HG03439 (cell line): Measurements from ENCODE around the gene NR2F2.

Source experiments
- ATAC-seq: cut with Tn5 transposase; IDR thresholded peaks from one replicate; pipeline ENCODE4 v1.9.1; 2021; ENCODE audit warnings: mild to moderate bottlenecking, moderate library complexity; ENCODE audit not compliant: unreplicated experiment

The NR2F2 gene

GRCh38 chr15:96341513-96342405 lies 11.3 kb downstream of the NR2F2 start:
- no peak for ATAC-seq

DNA sequence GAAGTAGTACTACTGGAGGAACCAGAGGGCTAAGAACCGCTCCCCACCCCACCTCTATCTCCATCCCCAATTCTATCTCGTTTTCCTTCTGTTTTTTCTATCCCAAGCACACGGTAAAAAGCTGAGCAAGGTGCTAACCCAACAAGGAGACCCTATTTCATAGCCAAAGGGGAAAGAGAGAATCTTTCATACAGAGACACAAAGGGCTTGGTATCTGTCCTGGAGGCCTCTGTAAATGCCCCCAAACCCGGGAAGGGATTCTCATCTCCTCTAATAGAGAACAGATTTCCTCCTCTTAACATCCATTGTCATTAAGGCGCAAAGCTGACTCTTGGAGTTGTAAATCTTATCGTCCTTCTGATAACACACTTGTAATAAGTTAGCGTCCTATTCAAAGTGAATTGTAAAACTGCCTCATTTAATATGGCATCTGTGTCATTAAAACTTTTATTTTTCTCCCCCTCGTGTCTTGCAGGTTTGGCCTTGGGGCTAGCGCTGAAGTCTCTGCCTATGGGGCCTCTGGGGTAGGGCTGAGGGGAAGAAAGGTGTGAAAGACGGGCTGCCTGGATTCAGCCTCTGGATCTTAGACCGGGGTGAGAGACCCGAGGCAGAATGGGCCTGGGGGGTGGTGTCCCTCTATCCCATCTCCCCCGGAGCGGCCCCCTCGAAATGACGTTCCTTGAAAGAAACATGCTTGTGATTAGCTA lies 12.1 kb downstream of the NR2F2 start:
- ATAC-seq: no peak

- no peak for ATAC-seq
Observed at GRCh38 chr15:96343113-96344059, 12.9 kb downstream of the NR2F2 start.

DNA sequence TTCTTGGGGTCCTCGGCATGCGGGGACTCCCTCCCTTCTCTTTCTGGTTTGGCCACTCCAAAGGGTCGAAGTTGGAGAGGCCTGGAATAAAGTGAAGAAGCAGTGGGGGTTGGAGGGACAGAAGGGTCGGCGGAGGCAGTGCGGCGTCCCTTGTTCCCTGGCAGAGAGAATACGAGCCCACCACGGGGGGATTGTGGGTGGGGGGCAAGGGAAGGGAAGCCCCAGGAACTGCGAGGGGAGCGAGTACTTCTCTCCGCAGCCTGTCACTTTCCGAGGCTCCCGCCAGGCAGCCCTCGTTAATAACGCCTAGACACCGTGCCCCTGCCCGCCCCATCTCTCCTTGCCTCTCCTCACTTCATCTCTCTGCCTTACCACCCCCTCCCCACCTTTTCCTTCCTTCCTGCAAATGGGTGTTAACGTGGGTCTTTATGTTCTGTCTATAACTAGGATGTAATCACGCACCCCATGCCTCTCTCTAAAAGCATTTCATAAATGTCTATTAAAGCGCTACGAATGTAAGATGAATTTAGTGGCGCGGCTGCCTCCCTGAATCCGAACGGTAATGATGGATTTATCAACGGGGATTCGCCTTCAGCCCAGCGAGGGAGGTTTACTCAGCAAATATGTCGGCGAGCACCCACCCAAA lies 13.7 kb downstream of the NR2F2 start:
- ATAC-seq: no peak

- ATAC-seq: no peak
Observed at GRCh38 chr15:96344706-96345559, 14.4 kb downstream of the NR2F2 start.

GRCh38 chr15:96345560-96346399 lies 15.3 kb downstream of the NR2F2 start:
- no peak for ATAC-seq

DNA sequence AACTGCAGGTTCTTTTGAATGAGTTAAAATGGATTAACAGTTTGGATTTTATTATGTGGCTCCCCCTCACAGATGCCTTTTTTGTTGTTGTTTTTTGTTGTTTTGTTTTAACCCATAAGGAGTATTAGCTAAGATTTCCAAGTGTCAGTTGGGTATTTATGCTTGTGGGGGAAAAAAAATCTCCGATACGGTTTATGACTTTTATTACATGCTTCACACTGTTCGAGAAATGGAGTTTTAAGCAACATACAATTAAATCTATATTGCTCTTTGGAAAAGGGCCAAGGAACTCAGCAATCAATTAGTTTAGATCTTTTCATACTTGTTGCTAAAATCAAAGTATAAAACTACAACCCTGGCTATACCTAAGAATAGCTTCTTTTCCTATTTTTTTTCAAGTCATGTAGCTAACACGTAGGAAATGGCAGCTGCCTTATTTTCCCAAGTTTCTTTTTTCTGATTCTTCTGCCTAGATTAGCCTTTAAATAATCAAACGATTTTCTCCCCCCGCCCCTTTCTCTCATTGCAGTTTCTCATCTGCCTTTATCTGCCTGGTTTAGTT lies 16.0 kb downstream of the NR2F2 start:
- no peak for ATAC-seq

- no peak for ATAC-seq
Observed at GRCh38 chr15:96347181-96348111, 16.9 kb downstream of the NR2F2 start.

GRCh38 chr15:96348112-96349027 lies 17.9 kb downstream of the NR2F2 start:
- ATAC-seq: no peak

- ATAC-seq: no peak
Observed at GRCh38 chr15:96349034-96349856, 18.7 kb downstream of the NR2F2 start.

DNA sequence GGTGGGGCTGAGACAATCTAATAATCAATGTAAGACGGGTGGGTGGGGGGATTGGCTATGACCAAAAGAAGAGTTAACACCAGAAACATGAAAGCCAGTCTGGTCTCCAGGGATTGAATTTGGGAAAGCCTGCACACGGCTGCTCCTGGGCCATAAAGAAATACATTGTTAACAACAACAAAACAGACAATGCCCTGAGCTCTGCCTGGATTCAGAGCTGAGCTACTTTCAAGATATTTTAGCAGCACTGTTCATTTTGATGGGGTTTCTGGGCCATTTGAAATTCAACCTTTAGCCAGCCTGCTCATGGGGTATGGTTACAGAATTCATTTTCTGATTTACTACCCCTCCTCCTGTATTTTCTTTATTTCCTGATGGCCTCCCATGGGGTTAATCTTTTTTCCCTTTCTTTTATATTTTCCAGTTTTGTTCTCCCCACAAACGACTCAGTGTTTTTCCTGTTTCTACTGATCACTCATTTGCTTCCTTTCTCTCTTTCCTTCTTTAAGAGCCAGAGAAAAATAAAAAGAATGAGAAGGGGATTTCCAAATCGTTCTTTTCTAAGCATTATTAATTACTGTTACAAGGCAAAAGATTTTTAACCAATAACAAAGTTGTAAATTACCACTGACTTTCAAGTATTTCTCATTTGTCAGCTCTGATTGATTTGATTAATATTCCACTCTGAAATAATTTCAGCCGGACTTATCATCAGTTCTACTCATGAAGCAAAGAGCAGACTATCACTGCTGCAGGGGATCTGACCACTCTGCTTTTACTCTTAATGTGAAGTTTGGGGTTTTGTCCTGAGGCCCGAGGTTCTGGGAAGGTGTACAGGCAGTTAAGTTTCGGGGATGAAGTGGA lies 19.6 kb downstream of the NR2F2 start:
- ATAC-seq: no peak

DNA sequence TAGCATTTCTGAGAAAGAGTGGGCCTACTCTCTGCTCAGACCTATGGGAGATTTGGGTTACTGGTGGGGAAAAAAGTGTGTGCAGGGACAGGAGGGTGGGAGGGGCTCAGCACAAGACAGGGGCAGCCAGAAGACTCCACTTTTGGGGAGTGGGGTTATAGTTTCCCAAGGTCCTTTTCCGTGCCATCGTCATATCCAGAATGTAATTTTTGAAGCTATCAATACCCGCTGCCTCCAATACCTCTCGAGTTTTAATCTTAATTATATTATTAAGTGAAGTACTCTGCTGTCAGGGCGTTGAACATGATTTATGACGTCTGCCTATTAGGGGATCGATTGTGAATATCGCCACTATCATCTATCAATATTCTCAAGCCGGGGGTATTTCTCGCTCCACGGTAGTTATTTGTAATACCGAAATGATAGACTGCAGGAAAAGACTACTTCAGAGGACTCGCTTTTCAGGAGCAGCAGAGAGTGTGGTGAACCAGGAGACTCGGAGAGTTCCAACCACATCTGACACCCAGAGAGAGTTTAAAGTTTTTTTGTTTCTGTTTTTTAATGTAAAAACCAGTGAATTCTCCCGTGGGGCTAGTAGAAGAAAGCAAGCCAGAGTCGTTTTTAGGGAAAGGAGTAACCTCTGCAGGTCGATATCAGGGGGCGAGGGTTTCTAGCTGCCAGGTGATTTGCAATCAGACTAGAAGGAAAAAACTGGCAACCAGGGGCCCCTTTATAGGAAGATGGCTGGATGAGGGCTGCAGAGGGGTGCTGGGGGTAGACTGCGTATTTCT lies 20.6 kb downstream of the NR2F2 start:
- ATAC-seq: no peak

DNA sequence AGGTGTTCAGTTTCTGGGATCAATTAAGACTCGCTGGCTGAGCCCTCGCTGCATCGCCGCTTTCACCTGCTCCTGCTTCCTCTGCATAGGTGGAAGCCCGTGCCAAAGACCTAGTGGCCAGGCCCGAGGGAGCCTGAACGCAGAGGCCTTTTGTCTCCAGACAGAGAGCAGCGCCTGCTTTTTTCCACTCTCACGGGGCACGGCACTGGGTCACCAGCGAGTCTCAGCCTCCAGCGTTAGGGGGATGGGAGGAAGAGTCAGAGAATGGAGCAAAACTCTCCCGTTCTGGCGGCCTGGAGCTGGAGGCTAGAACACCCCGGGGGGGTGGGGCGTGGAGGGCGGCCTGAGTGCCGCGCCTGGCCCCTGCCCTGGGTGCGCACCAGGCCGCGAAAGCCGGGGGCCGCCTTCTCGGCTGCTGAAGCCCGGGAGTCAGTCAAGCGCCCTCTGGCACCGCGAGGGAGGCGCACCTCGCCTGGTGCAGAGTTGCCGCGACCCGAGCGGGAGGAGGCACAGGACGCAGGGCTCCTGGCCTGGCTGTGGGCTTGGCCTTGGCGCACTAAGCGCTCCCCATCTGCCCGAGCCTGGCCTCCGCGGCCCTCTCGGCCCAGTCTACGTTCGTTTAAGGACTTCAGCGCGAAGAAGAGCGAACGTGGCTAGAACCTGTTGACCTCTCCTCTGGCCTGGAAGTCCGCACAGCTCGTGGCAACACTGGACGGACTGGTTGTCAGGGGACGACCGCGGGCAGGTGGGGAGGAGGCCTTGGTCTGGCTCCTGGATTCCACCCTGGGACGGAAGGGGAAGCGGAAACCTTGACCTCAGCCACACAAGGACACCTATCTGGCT lies 21.5 kb downstream of the NR2F2 start:
- ATAC-seq: no peak
